Endothelial cell of umbilical vein (primary cell): ENCODE measurements around the gene PTGER3.

Experiments
- EZH2 ChIP-seq: IDR thresholded peaks from 2 replicates; pipeline ENCODE4 v1.6.1; 2012; ENCODE audit warnings: borderline replicate concordance, low read depth, mild to moderate bottlenecking, moderate library complexity, low read length, inconsistent platforms; ENCODE audit not compliant: severe bottlenecking
- POLR2A ChIP-seq: IDR thresholded peaks from 2 replicates; pipeline ENCODE4 v1.6.1; 2012; ENCODE audit warnings: low read depth, mild to moderate bottlenecking, control low read depth, low read length
- POLR2AphosphoS5 ChIP-seq: IDR thresholded peaks from 2 replicates; pipeline ENCODE4 v1.6.1; 2012; ENCODE audit warnings: low read depth, mild to moderate bottlenecking, control low read depth, low read length, moderate library complexity; ENCODE audit not compliant: insufficient read depth
- TF ChIP-seq, protein P1 (sequence below), 2 donors: IDR thresholded peaks; 1 replicate in 1 of 2; 2 replicates in 1 of 2; pipeline ENCODE4 v1.5.1; 2011; ENCODE audit warnings: low read length in 2 of 2, mild to moderate bottlenecking in 2 of 2, moderate library complexity in 2 of 2, control low read depth in 1 of 2, inconsistent platforms in 1 of 2, low read depth in 1 of 2; ENCODE audit not compliant: insufficient read depth in 1 of 2; ENCODE audit errors: extremely low read depth in 1 of 2

- TF ChIP-seq POLR2A (no peak), EZH2 (no peak), POLR2AphosphoS5 (no peak)
- TF ChIP-seq, protein P1, sequence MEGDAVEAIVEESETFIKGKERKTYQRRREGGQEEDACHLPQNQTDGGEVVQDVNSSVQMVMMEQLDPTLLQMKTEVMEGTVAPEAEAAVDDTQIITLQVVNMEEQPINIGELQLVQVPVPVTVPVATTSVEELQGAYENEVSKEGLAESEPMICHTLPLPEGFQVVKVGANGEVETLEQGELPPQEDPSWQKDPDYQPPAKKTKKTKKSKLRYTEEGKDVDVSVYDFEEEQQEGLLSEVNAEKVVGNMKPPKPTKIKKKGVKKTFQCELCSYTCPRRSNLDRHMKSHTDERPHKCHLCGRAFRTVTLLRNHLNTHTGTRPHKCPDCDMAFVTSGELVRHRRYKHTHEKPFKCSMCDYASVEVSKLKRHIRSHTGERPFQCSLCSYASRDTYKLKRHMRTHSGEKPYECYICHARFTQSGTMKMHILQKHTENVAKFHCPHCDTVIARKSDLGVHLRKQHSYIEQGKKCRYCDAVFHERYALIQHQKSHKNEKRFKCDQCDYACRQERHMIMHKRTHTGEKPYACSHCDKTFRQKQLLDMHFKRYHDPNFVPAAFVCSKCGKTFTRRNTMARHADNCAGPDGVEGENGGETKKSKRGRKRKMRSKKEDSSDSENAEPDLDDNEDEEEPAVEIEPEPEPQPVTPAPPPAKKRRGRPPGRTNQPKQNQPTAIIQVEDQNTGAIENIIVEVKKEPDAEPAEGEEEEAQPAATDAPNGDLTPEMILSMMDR (IDR thresholded peaks at IDR 0.05; ENCODE audit: extremely low read depth in 1 of 2, insufficient read depth in 1 of 2, low read depth in 1 of 2, low read length in 2 of 2) = no peak
These were observed 67.3 kb downstream of the PTGER3 start for GRCh38 chr1:70980361-70980760.
